Upper lobe of left lung (tissue), 6 donors: ENCODE results near the gene RASD1. TPM values are rescaled to one million over a fixed set of nuclear protein-coding genes. Genes with fewer than 3 reads are reported as not detected.
A peak's percentile ranks its signal among the peaks of the same experiment; 100 is the strongest.
"Not testable (repeated sequence)": the region's sequence is repeated elsewhere in the genome, so short reads cannot be mapped to it uniquely, and the experiment has no call there.

Experiments used
- ATAC-seq, 2 donors: fragments of 200-7000 bp; cut with Tn5 transposase; one replicate each; pipeline ENCODE4 v1.9.1; 2022; ENCODE audit warnings: mild to moderate bottlenecking in 2 of 2, moderate library complexity in 2 of 2; ENCODE audit not compliant: low FRiP score in 2 of 2
- DNase-seq, 2 donors: peaks; one replicate each; pipeline ENCODE4 v3.0.0-alpha.2; 2019 to 2020
- H3K27ac ChIP-seq, 4 donors: fragments of 200-600 bp; sonication (generic); one replicate each; pipeline ENCODE4 v1.5.1; 2016 to 2019
- H3K27me3 ChIP-seq, 4 donors: fragments of 200-600 bp; sonication (generic); one replicate each; pipeline ENCODE4 v1.5.1; 2017 to 2019
- H3K36me3 ChIP-seq, 4 donors: fragments of 200-600 bp; sonication (generic); one replicate each; pipeline ENCODE4 v1.5.1; 2016 to 2019
- H3K4me1 ChIP-seq, 4 donors: fragments of 200-600 bp; sonication (generic); one replicate each; pipeline ENCODE4 v1.5.1; 2018 to 2019
- H3K4me3 ChIP-seq, 4 donors: fragments of 200-600 bp; sonication (generic); one replicate each; pipeline ENCODE4 v1.5.1; 2017 to 2019; ENCODE audit warnings: mild to moderate bottlenecking in 2 of 4, moderate library complexity in 1 of 4
- H3K9me3 ChIP-seq, 4 donors: fragments of 200-600 bp; sonication (generic); one replicate each; pipeline ENCODE4 v1.5.1; 2018 to 2019
- CTCF ChIP-seq, 6 experiments: fragments of 450-650 bp in 4 of 6; fragments of 200-600 bp in 2 of 6; sonication (generic) in 2 of 6; IDR thresholded peaks; one replicate each; pipeline ENCODE4 v1.5.1; 2016 to 2019; ENCODE audit warnings: antibody characterized with exemption in 6 of 6
- EP300 ChIP-seq, 4 donors: sonication (generic); formaldehyde crosslinking; IDR thresholded peaks; one replicate each; pipeline ENCODE4 v1.5.1; 2017; ENCODE audit warnings: antibody characterized with exemption in 4 of 4, control low read depth in 2 of 4
- POLR2A ChIP-seq, 4 donors: fragments of 450-650 bp; IDR thresholded peaks; one replicate each; pipeline ENCODE4 v1.5.1; 2016 to 2017; ENCODE audit warnings: antibody characterized with exemption in 4 of 4, mild to moderate bottlenecking in 2 of 4
- POLR2AphosphoS5 ChIP-seq, 2 donors: sonication (generic); formaldehyde crosslinking; IDR thresholded peaks; one replicate each; pipeline ENCODE4 v1.5.1; 2017; ENCODE audit warnings: antibody characterized with exemption in 2 of 2
- WGBS, 2 donors: methylation state at CpG; one replicate each; pipeline ENCODE4 v1.1.5; 2017 to 2018; 5-methylcytosine and 5-hydroxymethylcytosine counted together
- total RNA-seq, 6 donors: library from RNA; depleted of rRNA in 4 of 6; stranded (reverse); fragments of >200 nt in 4 of 6; gene quantifications; one replicate each; pipeline versions ENCODE4 v1.1.0 to v1.2.1, GENCODE V29; 2016 to 2021
- donor health status: DM: no; HTN: no; CAD: no; lungs with moderate emphysema.
- donor health status: DM: no; HTN: yes; CAD: no; lungs with severe emphysema.

The RASD1 gene
- total RNA-seq, 6 donors from 2014 or later = 28.5 to 68.1 (median 36.5) TPM

- DNase-seq = no peak
- Histone ChIP-seq H3K27ac (peak overlapping the region in 1 of 4 donors; percentile 6), H3K9me3 (no peaks in the 10 kb centered on the region), H3K4me1 (peaks cover 5 to 27% (median 22%) of the 10 kb centered on the region in 4 donors), H3K36me3 (peaks cover 0 to 33% (median 19%) of the 10 kb centered on the region in 4 donors), H3K4me3 (no peak overlapping the region), H3K27me3 (no peaks in the 10 kb centered on the region)
- no peak for ATAC-seq
- TF ChIP-seq EP300 (IDR thresholded peaks at IDR 0.05) = no peak
- no peak for TF ChIP-seq CTCF (IDR thresholded peaks at IDR 0.05)
- TF ChIP-seq POLR2A (IDR thresholded peaks at IDR 0.05) = no peak
- no peak for TF ChIP-seq POLR2AphosphoS5 (IDR thresholded peaks at IDR 0.05)
- 90 to 92% methylated on average over 9 of the region's 9 CpGs for WGBS, 2 donors
Observed at GRCh38 chr17:17492571-17492970, 3.6 kb downstream of the RASD1 start.

GRCh38 chr17:17492085-17492484, 4.1 kb downstream of the RASD1 start:
- peaks cover 5 to 24% (median 21%) of the 10 kb centered on the region in 4 donors for H3K4me1 ChIP-seq
- TF ChIP-seq POLR2AphosphoS5 (IDR thresholded peaks at IDR 0.05) (no peak), EP300 (IDR thresholded peaks at IDR 0.05) (no peak), CTCF (IDR thresholded peaks at IDR 0.05) (no peak), POLR2A (IDR thresholded peaks at IDR 0.05) (no peak)
- no peaks in the 10 kb centered on the region for H3K27me3 ChIP-seq
- no peak overlapping the region for H3K4me3 ChIP-seq
- peaks cover 0 to 37% (median 21%) of the 10 kb centered on the region in 4 donors for H3K36me3 ChIP-seq
- WGBS, 2 donors = 86 to 90% methylated on average over 11 of the region's 11 CpGs
- no peak for DNase-seq
- peak overlapping the region in 1 of 4 donors; percentile 6 for H3K27ac ChIP-seq
- no peak for ATAC-seq
- H3K9me3 ChIP-seq = no peaks in the 10 kb centered on the region

GRCh38 chr17:17491546-17491988, 4.6 kb downstream of the RASD1 start:
- Histone ChIP-seq H3K27ac (no peak overlapping the region), H3K9me3 (no peaks in the 10 kb centered on the region), H3K4me3 (no peak overlapping the region), H3K4me1 (peaks cover 5 to 21% (median 19%) of the 10 kb centered on the region in 4 donors), H3K27me3 (no peaks in the 10 kb centered on the region), H3K36me3 (peaks cover 0 to 38% (median 21%) of the 10 kb centered on the region in 4 donors)
- no peak for ATAC-seq
- DNase-seq = no peak
- no peak for TF ChIP-seq CTCF (IDR thresholded peaks at IDR 0.05)
- TF ChIP-seq POLR2A (IDR thresholded peaks at IDR 0.05) = no peak
- no peak for TF ChIP-seq EP300 (IDR thresholded peaks at IDR 0.05)
- no peak for TF ChIP-seq POLR2AphosphoS5 (IDR thresholded peaks at IDR 0.05)
- 85 to 88% methylated on average over 15 to 17 of the region's 17 CpGs for WGBS, 2 donors

- peaks cover 0 to 40% (median 23%) of the 10 kb centered on the region in 4 donors for H3K36me3 ChIP-seq
- no peaks in the 10 kb centered on the region for H3K9me3 ChIP-seq
- no peaks in the 10 kb centered on the region for H3K27me3 ChIP-seq
- no peak for ATAC-seq
- peaks cover 5 to 20% (median 18%) of the 10 kb centered on the region in 4 donors for H3K4me1 ChIP-seq
- H3K27ac ChIP-seq = no peak overlapping the region
- 74 to 89% methylated on average over 5 to 10 of the region's 10 CpGs for WGBS, 2 donors
- H3K4me3 ChIP-seq = no peak overlapping the region
- TF ChIP-seq CTCF (IDR thresholded peaks at IDR 0.05) (no peak), EP300 (IDR thresholded peaks at IDR 0.05) (no peak), POLR2A (IDR thresholded peaks at IDR 0.05) (no peak), POLR2AphosphoS5 (IDR thresholded peaks at IDR 0.05) (no peak)
- no peak for DNase-seq
Observed at GRCh38 chr17:17491031-17491471, 5.1 kb downstream of the RASD1 start.

- H3K27ac ChIP-seq = no peak overlapping the region
- no peak overlapping the region for H3K4me3 ChIP-seq
- no peak for DNase-seq
- 44 to 49% methylated on average over 2 of the region's 2 CpGs for WGBS, 2 donors
- H3K9me3 ChIP-seq = no peaks in the 10 kb centered on the region
- no peaks in the 10 kb centered on the region for H3K27me3 ChIP-seq
- peaks cover 0 to 9% (median 0%) of the 10 kb centered on the region in 4 donors for H3K4me1 ChIP-seq
- TF ChIP-seq EP300 (IDR thresholded peaks at IDR 0.05) = no peak
- TF ChIP-seq POLR2A (IDR thresholded peaks at IDR 0.05) = no peak
- TF ChIP-seq POLR2AphosphoS5 (IDR thresholded peaks at IDR 0.05) = no peak
- no peak for TF ChIP-seq CTCF (IDR thresholded peaks at IDR 0.05)
- no peak for ATAC-seq
- peaks cover 0 to 56% (median 26%) of the 10 kb centered on the region in 4 donors for H3K36me3 ChIP-seq
Observed at GRCh38 chr17:17487998-17488397, 8.2 kb downstream of the RASD1 start.

- H3K27me3 ChIP-seq, H3K9me3 ChIP-seq, DNase-seq, H3K4me3 ChIP-seq, H3K27ac ChIP-seq, ATAC-seq: not testable (repeated sequence)
- H3K36me3 ChIP-seq = peaks cover 0 to 45% (median 16%) of the 10 kb centered on the region in 4 donors
- 96 to 100% methylated on average over 1 to 20 of the region's 23 CpGs for WGBS, 2 donors
- peaks cover 0 to 16% (median 0%) of the 10 kb centered on the region in 4 donors for H3K4me1 ChIP-seq
Observed at GRCh38 chr17:17486416-17486815, 9.8 kb downstream of the RASD1 start.
